Pons (tissue), 1 donor: Measurements from ENCODE around the gene DMD.

Experiments used
- DNase-seq: peaks from one replicate; pipeline ENCODE4 v3.0.0-alpha.2; 2016; ENCODE audit warnings: low spot score

The DMD gene

DNA sequence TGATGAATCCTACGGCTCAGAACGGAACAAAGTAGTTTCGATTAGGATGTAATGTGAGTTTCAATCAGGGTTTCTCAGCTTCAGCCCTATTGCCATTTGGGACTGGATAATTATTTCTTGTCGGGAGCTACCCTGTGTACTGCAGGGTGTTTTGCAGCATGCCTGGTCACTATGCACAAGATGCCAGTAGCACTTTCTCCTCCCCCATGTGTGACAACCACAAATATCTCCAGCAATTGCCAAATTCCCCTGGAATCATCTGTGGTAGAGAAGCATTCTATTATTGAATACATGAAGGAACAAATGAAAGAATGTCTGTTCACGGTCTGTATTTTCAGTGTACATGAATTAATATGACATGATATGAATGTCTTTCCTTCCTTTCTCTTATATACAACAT lies 1356.6 kb downstream of the DMD start:
- no peak for DNase-seq

DNA sequence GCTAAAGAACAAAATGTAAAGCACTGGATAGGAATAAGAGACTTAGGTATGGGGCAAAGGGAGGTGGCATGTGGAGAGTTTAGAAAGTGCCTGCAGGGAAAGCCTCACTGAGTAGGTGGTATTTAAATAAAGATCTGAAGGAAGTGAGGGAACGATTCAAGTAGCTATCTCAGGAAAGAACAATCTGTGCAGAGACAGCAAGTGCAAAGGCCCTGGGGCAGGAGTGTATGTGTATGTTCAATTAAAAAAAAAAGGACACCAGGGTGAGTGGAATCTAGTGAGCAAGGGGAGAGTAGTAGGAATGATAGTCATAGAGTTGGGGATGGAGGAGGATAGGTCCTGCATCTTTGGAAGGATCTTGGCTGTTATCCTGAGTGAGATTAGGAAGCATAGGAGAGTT lies 1359.6 kb downstream of the DMD start:
- no peak for DNase-seq

DNA sequence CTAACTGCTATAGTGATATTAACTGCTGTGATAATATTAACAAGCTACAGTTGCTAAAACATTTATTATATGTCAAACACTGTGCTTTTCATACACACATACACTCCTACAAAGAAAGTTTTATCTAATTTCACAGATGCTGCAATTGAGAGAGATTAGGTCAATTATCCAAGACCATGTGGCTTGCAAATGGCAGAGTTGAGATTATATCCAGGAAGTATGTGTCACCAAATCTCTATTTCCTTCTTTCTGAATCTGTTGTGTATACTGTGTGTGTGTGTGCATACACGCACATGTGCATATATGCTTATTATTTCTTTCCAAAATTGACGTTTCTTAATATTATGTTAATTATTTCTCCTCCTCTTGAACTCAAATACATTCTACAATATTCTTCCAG lies 1363.6 kb downstream of the DMD start:
- no peak for DNase-seq

DNA sequence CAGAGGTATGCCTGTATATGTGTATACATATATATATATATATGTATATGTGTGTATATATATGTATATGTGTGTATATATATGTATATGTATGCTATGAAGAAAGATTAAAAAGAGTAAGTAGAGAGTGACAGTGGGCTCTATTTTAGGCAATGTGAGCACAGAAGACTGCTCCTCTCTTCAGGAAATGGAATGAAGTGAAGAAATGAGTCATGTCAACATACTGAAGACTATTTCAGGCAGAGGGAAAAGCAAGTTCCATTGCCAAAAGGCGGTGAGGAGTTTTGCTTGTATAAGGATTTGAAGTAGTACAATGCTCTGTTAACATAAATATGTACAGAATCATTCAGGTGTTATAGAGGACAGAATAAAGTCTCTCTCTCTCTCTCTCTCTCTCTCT lies 1366.3 kb downstream of the DMD start:
- DNase-seq: no peak

DNA sequence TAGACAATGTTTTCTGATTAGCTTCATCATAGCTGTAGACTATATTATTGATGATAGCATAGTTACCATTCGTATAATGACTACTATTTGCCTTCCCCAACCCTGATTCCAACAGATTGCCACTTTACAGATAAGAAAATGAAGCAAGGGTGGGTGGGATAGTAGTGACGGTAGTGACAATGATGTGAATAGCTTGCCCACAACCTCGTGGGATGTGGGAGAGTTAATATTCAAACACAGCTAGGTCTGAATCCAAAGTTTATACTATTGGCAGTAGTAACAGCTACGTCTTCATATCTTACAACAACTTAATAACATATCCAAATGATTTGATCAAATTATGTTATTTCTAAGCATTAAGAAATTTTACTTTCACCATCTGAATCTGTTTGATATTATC lies 1372.7 kb downstream of the DMD start:
- DNase-seq: no peak

DNA sequence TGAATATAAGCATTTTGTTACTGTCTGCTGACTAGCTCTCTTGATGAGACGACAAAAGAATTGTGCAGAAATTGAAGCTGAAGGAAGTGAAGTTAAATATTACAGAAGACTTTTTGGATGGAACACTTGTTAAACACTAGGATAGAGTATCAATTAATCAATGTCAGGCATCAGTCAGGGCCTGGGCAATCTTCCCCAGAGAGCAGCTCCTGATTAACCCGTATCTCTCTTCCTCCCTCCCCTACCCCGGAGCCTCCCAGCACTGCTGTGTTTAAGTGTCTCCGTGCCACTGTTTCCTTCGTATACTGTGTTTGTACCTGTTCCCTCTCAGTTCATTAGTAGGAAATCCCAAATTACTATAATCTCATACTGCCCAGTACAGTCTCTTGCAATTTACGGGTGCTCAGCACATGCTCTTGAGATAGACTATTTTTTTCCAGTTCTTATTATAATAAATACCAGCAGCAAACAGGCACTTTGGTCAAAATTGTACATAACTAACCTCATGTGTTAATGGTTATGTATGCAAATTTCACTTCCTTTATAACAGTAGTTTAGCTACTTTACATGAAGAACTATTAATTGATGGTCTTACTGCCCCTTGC lies 1373.8 kb downstream of the DMD start:
- no peak for DNase-seq

DNA sequence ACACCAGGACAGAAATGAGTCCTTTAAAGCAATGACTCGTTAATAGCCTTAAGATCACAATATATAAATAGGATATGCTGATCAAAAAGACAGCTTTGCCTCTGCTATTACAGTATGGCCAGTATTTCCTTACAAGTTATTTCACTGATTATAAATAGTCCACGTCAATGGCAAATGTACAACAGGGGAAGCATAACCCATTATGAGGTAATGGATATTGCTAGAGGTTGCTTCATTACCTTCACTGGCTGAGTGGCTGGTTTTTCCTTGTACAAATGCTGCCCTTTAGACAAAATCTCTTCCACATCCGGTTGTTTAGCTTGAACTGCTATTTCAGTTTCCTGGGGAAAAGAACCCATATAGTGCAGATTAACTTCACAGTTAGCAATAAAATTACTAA lies 1374.9 kb downstream of the DMD start:
- DNase-seq: no peak

DNA sequence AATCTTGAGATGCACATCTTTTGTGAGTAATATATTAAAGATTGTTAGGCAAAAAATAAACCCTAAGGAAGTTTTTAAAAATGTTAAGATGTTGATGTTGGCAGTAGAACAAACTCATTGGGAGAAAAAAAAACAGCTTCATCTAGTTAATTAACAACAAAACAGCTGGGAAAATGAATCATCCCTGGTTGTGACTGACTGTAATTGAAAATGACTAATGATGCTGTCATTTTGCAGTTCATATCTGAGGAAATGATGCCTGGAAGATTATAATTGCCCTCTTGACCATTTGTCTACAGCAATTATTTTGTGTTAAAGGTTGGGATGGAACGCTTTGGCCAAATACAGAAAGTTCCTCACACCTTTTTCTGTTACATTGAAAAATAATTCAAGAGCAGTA lies 1379.1 kb downstream of the DMD start:
- no peak for DNase-seq

DNA sequence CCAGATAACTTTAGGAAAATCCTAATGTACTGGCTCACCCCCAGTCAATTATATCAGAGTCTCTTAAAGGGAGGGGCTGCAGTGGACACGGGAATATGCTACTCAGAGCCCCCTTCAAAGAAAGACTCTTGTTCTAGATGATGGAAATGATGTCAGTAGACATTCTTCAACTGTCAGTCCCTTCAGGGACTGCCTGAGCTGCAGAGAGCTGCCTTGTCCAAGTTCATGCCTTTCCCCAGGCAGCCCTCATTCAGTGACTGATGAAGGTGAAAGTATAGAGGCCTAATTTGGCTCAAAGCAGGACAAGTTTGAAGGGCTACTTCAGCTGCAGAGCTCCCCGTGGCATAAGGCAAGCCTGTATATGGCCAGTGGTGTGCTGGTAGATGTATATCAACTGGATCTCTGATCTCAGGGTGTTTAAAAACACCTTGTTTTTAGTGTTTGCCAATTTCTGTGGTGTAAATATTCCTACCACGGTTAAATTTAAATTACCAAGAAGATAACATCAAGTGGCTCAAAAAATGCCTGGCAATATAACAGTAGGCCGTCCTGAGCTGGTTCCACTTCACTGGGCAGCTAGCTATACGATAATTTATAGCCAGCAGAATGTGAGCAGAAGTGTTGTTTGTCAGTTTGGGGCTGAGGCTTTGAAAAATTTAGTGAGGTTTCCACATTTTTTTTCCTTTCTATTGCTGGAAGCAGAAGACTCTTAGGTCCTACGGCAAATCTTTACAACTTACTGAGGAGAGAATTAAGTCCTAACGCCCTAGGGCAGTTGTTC lies 1390.7 kb downstream of the DMD start:
- DNase-seq: no peak

DNA sequence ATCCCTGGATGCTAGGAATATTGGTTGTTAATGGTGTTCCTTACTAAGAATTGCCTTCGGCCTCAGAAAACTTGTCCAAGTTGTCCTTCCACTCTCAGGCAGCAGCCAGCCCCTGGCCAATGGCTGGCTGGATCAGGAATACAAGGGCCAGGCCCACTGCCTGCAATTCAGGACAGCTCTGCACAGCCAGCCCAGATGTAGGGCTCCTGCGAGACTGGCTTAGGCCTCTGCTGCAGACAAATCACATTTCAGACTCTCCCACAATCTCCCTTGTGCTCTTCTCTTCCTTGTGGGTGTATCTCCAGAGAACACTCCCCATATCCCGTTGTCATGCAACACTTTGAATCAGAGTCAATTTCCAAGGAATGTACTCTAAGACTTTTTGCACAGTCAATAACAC lies 1391.9 kb downstream of the DMD start:
- DNase-seq: no peak

DNA sequence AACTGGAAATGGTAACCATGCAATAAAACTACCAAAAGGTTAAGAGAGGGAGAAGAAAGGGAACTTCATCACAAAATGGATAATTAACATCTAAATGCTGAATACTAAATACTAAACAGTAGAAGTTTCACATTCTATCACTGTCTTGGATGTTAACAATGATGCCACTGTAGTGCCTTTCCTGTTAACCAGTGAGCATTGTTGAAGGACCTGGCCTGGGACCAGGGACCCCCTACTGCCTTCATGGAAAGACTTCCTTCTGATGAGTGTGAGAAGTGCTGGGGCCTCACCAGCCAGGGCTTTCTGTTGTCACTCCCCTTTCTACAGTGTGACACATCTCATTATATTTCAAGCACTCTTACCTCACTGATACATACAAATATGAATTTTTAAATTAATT lies 1400.2 kb downstream of the DMD start:
- DNase-seq: no peak

DNA sequence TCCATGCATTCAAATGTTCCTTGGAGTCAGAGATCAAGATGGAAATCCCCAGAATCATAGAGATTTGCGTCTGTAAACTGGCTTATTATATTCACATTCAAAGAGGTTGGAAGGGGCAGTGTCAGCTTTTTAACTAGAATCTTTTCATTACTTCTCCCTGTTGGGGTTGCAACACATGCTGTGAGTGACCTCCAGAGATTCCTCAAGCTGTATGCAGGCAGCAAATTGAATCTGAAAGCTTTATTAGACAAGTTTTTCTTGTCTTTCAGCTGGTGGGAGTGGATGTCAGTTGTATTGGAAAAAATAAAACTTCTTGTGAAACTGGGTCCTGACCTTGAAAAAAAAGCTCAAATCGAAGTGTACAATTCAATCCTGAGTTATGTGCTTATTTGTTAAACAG lies 1403.0 kb downstream of the DMD start:
- DNase-seq: no peak

DNA sequence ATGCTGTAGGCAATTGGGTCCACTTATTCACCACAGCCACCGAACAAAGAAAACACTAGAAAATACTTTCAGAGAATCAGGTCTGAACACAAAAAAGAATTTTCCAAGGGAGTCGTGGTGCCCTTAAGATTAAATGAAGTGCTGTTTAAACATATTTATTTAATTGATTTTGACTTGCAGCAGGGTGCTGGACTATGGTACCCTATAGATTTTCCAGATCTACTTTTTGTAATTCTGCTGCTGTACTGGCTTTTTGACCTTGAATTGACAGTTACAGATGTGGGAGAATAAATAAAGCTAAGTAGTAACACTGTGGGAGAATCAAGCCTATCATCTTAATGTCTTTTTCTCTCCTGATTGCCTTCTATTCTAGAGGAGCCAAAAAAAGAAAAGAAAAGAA lies 1404.2 kb downstream of the DMD start:
- DNase-seq: no peak

DNA sequence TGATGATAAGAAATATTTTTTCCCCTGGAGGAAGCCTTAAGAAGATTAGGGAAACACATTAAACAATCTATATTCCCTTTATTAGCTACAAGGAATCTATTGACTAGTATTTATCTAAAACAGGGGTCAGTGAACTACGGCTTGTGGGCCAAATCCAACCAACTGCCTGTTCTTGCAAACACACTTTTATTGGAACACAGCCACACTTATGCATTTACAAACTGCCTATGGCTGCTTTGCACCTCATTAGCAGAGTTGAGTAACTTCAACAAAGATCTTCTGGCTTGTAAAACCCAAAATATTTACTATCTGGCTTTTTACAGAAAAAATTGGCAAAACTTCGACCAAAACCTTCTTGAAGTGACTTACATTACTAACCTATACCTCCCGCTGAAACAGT lies 1405.6 kb downstream of the DMD start:
- DNase-seq: no peak

DNA sequence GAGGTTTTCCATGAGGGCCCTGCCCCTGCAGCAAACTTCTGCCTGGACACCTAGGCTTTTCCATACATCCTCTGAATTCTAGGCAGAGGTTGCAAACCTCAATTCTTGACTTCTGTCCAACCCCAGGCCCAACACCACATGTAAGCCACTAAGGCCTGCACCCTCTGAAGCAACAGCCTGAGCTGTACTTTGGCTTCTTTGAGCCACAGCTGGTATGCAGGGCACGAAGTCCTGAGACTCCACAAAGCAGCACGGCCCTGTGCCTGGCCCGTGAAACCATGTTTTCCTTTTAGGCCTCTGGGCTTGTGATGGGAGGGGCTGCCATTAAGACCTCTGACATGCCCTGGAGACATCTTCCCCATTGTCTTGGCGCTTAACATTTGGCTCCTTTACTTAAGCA lies 1411.1 kb downstream of the DMD start:
- no peak for DNase-seq

DNA sequence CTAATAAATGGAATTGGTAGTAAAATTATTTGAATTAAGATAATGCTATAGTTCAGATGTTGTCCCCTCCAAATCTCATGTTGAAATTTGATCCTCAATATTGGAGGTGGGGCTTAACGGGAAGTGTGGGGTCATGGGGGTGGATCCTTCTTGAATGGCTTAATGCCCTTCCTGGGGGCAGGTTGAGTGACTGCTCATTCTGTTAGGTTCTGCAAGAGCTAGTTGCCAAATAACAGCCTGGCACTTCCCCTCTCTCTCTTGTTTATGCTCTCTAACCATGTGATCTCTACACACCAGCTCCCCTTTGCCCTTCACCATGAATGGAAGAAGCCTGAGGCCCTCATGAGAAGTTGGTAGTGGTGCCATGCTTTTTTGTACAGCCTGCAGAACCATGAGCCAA lies 1414.7 kb downstream of the DMD start:
- DNase-seq: no peak

DNA sequence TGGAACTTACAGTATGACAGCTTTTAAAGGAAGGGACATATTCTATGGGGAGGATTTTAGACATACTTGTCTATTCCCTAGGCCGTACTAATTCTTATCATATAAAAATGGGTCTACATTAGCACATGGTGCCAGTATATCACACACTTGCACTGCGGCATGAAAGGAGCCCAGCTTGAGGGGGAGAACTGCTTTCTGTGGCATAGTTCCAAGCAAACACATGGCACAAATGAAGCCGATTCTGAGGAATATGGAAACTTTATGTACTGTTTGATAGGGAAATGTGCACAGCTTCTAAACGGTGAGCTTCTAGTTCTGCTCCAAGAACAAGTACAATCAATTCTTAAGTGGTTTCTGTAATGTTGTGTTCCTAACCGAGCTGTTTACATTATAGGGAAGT lies 1463.9 kb downstream of the DMD start:
- DNase-seq: no peak

DNA sequence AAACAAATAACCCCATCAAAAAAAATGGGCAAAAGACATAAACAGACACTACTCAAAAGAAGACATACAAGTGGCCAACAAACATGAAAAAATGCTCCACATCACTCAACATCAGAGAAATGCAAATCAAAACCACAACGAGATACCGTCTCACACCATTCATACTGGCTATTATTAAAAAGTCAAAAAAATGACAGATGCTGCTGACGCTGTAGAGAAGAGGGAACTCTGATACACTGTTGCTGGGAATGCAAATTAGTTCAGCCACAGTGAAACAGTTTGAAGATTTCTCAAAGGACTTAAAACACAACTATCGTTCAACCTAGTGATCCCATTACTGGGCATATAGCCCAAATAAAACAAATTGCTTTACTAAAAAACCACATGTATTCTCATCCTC lies 1468.3 kb downstream of the DMD start:
- no peak for DNase-seq

DNA sequence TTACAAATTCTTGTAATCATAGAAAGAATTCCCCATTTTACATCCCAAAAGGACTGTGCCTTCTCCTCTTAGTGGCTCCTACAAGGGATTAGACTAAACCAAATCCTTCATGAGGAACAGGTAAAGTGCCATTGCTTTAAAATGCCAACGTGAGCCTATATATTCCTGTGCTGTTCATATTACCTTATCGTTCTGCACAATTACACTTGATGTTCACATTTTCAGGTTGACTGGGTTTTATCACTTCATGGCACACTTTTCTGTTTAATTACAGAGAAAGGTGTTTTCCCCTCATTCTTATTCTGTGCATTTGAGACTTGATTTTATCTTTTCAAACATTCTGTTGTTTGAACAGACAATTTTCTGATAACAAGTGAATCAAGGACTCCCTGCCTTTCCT lies 1493.9 kb downstream of the DMD start:
- no peak for DNase-seq

DNA sequence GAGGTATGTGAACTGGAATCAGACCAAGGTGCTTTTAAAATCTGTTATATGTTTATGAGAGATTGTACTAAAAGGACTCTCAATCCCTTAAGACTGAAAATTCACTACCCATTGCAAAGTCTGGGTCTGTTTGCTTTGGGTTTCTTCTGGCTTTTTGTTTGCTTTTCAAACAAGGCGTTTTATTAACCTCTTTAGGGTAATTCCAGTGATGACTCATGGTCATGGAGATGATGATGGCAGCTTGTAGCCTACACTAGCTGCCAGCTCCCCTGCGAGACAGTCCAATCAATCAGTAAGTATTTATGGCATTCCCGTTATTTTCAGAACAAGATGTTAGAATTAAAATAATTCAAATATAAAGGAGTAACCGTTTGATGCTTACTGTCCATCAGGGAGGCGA lies 1495.7 kb downstream of the DMD start:
- DNase-seq: no peak

DNA sequence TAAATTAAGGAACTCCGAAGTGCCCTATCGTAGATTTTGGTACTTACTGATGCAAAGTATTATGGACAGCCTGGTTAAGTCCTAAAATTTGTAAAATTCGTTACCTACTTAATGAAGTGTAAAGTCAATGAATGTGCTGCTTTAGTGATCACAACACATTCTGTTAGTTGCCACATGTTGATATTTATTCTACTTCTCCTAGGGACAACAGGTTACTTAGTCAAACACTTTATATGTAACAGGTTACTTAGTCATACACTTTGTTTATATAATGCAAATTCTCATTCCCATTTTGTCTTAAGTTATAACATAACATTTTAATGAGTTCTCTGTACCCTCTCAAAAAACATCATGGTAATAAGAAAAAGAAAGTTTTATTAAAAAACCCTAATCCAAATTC lies 1496.6 kb downstream of the DMD start:
- DNase-seq: no peak

DNA sequence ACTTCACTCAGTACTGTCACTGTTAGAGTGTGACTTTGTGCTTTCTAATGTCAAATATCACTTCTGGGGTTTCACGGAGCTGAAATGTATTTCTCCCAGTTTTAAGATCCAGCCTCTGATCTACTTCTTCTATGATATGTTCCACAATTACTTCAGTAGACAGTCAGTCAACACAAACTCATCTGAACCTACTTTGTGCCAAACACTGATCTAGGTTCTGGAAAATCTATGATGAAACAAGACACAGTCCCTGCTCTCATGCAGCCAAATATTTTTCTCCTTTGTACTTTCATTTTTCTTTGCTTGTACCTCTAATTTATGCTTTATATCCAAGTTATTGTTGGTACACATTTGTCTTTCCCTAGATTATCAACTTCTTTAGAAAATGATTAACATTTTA lies 1498.2 kb downstream of the DMD start:
- no peak for DNase-seq

DNA sequence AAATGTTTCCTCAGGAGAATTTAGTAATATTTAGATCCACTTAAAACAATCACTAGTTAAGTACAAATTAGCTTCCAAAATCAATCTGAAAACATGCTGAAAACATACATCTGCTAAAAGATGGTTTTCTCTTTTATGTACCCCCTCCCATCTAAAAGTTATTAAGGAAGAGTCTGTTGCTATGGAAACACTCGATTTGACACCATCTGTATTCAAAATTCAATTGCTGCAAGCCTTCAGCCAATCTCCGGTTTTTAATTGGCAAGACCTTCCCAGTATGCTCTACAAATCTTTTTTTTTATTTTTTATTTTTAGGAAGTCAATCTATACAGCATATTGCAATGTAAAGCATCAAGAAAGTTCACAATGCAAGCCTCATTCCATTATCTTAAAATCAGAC lies 1500.2 kb downstream of the DMD start:
- DNase-seq: no peak

DNA sequence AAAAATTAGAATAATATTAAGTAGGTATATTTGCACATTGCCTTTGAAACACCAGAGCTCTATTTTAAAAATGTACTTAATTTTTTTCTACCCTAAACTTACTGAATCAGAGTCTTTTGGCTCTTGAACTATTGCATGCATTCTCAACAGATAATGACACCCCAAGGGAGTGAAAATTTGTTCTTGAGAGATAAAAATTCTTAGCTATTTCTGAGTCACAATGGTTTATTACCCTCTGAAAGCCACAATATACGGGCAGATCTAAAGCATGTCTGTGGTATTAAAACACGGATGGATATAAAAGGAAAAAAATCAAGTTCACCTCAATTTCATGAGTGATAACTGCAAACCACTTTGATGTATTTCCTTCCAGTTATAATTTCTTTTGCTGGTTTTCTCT lies 1503.2 kb downstream of the DMD start:
- DNase-seq: no peak
